HPDE6-E6E7 (cell line): ENCODE results near the gene EPS15.
A peak's percentile ranks its signal among the peaks of the same experiment; 100 is the strongest.
"Not testable (repeated sequence)": the region's sequence is repeated elsewhere in the genome, so short reads cannot be mapped to it uniquely, and the experiment has no call there.

Experiments
- DNase-seq: peaks from one replicate; pipeline ENCODE4 v3.0.0; 2011; ENCODE audit warnings: missing footprints; ENCODE audit errors: extremely low spot score

Gene EPS15

DNA sequence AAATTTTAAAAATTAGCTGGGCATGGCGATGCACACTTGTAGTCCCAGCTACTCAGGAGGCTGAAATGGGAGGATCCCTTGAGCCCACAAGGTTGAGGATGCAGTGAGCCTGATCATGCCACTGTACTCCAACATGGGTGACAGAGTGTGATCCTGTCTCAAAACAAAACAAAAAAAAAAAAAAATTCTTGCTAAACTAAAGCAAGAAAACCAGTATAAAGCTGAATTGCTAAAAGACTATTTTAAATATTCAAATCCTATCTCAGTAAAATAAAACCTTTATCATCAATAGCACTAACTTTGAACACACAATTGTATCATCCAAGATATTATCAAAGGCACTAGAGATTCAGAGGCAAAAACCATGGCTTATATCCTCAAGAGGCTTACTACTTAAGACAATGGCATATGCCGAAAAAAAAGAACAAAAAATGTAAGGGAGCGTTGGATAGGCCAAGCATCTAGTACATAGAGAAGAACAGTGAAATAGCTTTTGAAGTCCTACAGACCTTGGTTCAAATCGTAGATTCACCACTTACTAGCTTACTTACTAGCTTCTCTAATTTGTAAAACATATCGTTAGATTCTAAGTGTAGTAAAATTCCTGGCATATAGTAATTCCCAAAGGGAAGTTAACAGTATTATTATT lies 3.6 kb downstream of the EPS15 start:
- DNase-seq: no peak

DNA sequence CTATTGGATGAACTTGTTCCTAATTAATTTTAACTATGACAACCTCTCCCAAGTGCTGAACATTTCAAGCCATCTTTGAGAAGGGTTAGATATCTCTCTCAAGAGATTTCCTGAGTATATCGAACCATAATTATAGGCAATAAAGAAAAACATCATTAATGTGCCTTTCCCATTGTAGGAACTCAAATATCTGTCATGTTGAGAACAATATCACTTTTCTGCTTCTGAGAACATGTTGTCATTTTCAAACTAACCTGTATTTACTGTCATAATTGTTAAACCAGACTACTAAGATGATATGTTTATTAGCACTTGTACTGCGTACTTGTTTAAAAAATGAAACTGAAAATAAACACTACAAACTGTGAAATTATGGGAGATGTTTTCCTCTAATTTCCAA lies 4.3 kb downstream of the EPS15 start:
- no peak for DNase-seq

DNA sequence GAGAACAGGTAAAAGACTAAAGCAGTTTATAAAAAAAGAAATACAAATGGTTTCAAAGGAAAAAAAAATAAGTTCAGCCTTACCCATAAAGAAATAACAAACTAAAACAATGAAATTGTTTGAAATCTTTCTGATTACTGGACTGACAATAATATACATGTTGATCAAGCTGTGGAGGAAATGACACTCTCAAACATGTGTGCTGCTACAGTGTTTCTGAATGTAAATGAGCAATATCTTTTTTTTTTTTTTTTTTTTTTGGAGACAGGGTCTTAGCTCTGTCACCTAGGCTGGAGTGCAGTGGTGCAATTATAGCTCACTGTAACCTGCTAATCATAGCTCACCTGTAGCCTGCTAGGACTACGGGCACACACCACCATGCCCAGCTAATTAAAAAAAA lies 6.5 kb downstream of the EPS15 start:
- no peak for DNase-seq

DNA sequence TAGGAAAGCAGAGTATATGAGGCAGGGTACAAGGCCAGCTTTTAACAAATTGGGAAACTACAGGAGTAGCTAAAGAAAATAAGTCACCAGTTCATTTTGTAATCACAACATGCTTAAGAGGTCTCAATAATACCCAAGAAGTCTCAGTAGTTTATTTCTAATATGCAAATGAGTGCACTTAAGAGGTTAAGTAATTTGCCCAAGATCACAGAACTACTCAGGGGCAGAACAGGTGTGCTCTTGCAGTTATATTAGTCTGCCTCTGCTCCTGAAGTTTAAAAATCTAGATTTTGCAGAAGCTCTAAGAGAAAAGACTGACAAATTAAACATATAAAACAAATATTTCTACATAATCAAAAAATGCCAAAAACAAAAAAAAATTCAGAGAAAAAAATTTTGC lies 6.9 kb downstream of the EPS15 start:
- no peak for DNase-seq

DNA sequence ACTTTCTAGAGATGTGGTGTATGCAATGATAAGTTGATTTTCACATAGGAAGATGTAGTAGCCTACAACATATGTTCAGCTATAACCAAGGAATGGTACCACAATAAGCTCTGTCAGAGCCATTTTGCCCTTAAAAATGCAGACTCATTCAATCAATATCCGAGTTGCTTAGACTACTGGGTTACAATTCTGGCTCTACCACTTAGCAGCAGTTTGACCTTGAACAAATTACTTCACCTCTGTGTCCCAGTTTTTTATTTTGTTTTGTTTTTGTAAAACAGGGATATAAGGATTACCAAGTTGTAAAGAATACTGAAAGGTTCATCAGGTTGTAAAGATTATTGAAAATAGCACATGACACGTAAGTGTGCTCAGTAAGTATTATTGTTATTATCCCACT lies 9.3 kb downstream of the EPS15 start:
- no peak for DNase-seq

DNA sequence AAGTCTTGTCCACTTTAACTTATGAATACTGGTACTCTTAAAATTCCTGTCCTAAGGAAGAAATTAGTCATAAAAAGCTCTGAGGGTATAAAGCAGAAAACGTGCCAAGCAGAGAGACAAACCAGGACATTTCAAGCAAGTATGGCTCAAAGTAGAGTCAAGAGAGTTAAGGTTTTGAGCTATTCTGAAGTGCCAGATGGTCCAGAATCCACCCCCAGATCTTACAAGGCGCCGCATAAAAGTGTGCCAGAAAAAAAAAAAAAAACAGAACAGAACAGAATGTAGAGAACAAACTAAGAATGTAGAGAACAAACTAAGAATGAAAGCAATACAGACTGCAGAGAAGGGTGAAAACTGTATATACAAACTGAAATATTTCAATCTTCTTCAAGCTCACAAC lies 12.5 kb downstream of the EPS15 start:
- DNase-seq: no peak

GRCh38 chr1:51504806-51505525 lies 14.1 kb downstream of the EPS15 start:
- no peak for DNase-seq

GRCh38 chr1:51501218-51501630 lies 17.8 kb downstream of the EPS15 start:
- not testable (repeated sequence) for DNase-seq

GRCh38 chr1:51499694-51500093 lies 19.4 kb downstream of the EPS15 start:
- DNase-seq: no peak

- no peak for DNase-seq
Observed at GRCh38 chr1:51498924-51499323, 20.1 kb downstream of the EPS15 start.

GRCh38 chr1:51497340-51497739 lies 21.7 kb downstream of the EPS15 start:
- no peak for DNase-seq

DNA sequence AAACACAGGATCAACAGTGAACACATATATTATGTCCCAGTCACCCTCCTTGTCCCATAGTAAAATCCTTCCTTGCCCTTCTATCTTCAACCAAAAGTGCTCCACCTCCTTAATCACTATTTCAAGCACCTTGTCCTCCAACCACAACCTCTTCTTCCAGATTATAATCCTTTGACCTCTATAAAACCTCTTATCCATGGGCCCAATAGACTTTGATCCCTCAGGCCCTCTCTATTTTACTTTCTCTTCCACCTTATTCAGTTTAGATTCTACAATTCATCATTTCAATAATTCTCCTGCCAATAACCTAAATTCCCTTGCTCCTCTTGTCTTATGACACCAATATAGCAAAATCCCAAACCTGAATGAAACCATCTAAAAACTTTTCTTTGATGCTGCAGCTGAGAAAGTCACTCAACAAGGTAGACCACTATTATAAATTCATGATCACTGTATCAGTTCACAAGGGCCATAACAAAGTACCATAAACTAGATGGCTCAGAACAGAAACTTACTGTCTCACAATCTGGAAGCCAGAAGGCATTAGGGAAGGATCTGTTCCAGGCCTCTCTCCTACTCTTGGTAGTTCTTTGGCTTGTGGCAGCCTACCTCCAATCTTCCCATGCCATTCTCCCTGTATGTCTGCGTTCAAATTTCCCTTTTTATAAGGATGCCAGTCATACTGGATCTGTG lies 24.8 kb downstream of the EPS15 start:
- no peak for DNase-seq

- DNase-seq: peak; percentile 8
Observed at GRCh38 chr1:51491166-51491981, 27.7 kb downstream of the EPS15 start.

- DNase-seq: no peak
Observed at GRCh38 chr1:51489472-51489871, 29.6 kb downstream of the EPS15 start.

DNA sequence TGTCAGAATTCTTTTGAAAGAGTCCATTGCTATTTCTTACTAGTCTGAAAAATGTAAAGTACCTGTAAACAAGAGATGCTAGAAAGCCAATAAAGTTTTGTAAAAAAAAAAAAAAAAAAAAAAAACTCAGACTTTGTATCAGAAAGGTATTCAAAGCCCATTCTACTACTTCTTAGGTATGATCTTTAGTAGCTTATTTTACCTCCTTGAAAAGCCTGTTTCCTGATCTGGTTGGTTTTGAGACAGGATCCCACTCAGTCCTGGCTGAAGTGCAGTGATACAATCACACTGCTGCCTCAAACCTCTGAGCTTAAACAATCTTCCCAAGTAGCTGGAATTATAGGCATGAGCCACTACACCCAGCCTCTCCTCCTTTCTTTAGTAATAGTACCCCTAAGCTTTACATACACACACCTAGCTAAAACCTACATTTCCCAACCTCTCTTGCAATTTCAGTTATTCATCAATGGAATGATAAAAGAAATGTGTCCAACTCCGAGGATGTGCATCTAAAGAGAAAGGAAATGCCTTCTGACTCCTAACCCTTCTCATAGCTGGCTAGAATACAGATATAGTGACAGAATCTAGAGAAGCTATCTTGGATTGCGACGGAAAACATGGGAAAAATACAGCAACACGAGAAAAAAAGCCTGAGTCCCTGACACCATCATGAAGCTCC lies 30.6 kb downstream of the EPS15 start:
- DNase-seq: no peak

DNA sequence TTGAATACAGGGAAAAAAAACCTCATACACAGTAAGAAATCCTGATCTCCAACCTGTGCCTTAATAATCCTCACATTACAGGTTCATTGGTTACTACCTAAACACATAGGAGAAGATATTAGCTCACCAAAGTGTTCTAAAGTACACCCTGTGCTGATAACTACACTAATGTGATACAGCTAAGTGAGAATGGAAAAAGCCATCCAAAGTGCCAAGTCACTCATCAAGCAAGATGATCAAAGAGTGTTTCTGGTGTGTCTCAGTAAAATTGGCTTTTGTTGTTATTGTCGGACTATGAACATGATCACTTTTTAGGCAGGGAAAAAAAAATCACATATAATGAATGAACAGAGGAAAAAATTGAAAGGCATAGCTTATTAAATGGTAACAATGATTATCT lies 31.4 kb downstream of the EPS15 start:
- no peak for DNase-seq

DNA sequence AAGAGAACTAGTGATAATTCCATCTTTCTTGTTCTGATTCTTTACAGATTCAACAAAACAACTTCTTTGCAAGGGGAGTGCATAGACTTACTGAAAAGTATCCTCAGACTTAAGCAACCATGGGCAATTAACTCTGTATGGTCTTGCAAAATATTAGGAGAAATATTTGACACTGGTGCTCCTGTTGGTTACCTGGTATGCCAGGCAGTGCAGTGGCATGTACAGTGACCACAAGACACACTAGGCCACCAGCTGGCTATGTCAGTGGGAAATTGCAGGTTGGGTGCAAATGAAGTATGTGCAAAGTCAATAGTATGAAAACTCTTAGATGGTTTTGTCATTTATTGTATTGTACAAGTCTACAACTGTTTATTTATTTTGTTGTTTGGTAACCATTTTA lies 34.5 kb downstream of the EPS15 start:
- no peak for DNase-seq

DNA sequence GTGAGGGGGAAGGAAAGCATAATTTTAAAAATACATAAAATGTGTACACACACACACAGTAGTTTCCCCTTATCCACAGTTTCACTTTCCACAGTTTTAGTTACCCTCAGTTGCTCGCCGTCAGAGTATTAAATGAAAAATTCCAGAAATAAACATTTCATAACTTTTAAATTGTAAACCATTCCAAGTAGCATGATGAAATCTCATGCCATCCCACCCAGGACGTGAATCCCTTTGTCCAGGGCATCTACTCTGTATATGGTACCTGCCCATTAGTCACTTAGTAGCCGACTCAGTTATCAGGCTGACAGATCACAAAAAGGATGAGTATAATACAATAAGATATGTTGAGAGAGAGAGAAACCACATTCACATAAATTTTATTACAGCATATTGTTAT lies 36.2 kb downstream of the EPS15 start:
- no peak for DNase-seq

DNA sequence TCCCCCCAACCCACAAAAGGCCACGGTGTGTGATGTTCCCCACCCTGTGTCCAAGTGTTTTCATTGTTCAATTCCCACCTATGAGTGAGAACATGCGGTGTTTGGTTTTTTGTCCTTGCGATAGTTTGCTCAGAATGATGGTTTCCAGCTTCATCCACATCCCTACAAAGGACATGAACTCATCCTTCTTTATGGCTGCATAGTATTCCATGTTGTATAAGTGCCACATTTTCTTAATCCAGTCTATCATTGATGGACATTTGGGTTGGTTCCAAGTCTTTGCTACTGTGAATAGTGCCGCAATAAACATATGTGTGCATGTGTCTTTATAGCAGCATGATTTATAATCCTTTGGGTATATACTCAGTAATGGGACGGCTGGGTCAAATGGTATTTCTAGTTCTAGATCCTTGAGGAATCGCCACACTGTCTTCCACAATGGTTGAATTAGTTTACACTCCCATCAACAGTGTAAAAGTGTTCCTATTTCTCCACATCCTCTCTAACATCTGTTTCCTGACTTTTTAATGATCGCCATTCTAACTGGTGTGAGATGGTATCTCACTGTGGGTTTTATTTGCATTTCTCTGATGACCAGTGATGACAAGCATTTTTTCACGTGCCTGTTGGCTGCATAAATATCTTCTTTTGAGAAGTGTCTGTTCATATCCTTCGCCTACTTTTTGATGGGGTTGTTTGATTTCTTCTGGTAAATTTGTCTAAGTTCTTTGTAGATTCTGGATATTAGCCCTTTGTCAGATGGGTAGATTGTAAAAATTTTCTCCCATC lies 44.0 kb downstream of the EPS15 start:
- not testable (repeated sequence) for DNase-seq

GRCh38 chr1:51473331-51474115 lies 45.5 kb downstream of the EPS15 start:
- no peak for DNase-seq
